ENCODE data around the gene RNF114. TPM values are rescaled to one million over a fixed set of nuclear protein-coding genes. Genes with fewer than 3 reads are reported as not detected.

The RNF114 gene
- total and polyA plus RNA-seq, 4 donors, result 37.6 to 69.7 (median 60.0) TPM

- Histone ChIP-seq H3K4me3 (no peak overlapping the region), H3K4me1 (ENCODE audit: control insufficient read depth in 5 of 5, insufficient read depth in 5 of 5, low read length in 5 of 5) (peaks cover 0 to 19% (median 15%) of the 10 kb centered on the region in 5 donors), H3K27ac (ENCODE audit: low read depth in 1 of 2, low read length in 1 of 2) (no peak overlapping the region), H3K9me3 (ENCODE audit: control insufficient read depth in 4 of 4, insufficient read depth in 3 of 4, low read length in 3 of 4) (peaks cover 0 to 2% (median 0%) of the 10 kb centered on the region in 4 donors), H3K27me3 (ENCODE audit: control insufficient read depth in 3 of 3, insufficient read depth in 3 of 3, low read length in 2 of 3) (no peaks in the 10 kb centered on the region), H3K36me3 (ENCODE audit: control insufficient read depth in 4 of 4, insufficient read depth in 4 of 4, low read length in 4 of 4) (peaks cover 0 to 11% (median 4%) of the 10 kb centered on the region in 4 donors), H3K9ac (ENCODE audit: insufficient read depth in 1 of 2, low read length in 2 of 2) (peak overlapping the region in 1 of 2 donors; percentile 85)
- ATAC-seq (ENCODE audit: insufficient read depth, low FRiP score) (no peak), DNase-seq (no peak)
- no peak for TF ChIP-seq CTCF (IDR thresholded peaks at IDR 0.05; ENCODE audit: control extremely low read depth, extremely low read depth)
- 88 to 93% methylated on average over 16 of the region's 16 CpGs for WGBS, 2 donors
Measured at GRCh38 chr20:49913399-49914047, 22.7 kb upstream of the RNF114 start.

- H3K9ac ChIP-seq (ENCODE audit: insufficient read depth in 1 of 2, low read length in 2 of 2), result peak overlapping the region; percentile 79 to 85
- peak overlapping the region; percentile 99 to 100 for H3K27ac ChIP-seq (ENCODE audit: low read depth in 1 of 2, low read length in 1 of 2)
- DNase-seq (no peak), ATAC-seq (ENCODE audit: insufficient read depth, low FRiP score) (no peak)
- TF ChIP-seq CTCF (IDR thresholded peaks at IDR 0.05; ENCODE audit: control extremely low read depth, extremely low read depth), result no peak
- peaks cover 0 to 2% (median 0%) of the 10 kb centered on the region in 4 donors for H3K9me3 ChIP-seq (ENCODE audit: control insufficient read depth in 4 of 4, insufficient read depth in 3 of 4, low read length in 3 of 4)
- no peaks in the 10 kb centered on the region for H3K27me3 ChIP-seq (ENCODE audit: control insufficient read depth in 3 of 3, insufficient read depth in 3 of 3, low read length in 2 of 3)
- 5 to 7% methylated on average over 19 of the region's 19 CpGs for WGBS, 2 donors
- peaks cover 0 to 19% (median 13%) of the 10 kb centered on the region in 5 donors for H3K4me1 ChIP-seq (ENCODE audit: control insufficient read depth in 5 of 5, insufficient read depth in 5 of 5, low read length in 5 of 5)
- peaks cover 0 to 8% (median 3%) of the 10 kb centered on the region in 4 donors for H3K36me3 ChIP-seq (ENCODE audit: control insufficient read depth in 4 of 4, insufficient read depth in 4 of 4, low read length in 4 of 4)
- H3K4me3 ChIP-seq, result peak overlapping the region; percentile 96
Measured at GRCh38 chr20:49914310-49915117, 21.7 kb upstream of the RNF114 start.

- Histone ChIP-seq H3K27me3 (ENCODE audit: control insufficient read depth in 3 of 3, insufficient read depth in 3 of 3, low read length in 2 of 3) (no peaks in the 10 kb centered on the region), H3K36me3 (ENCODE audit: control insufficient read depth in 4 of 4, insufficient read depth in 4 of 4, low read length in 4 of 4) (peaks cover 0 to 4% (median 3%) of the 10 kb centered on the region in 4 donors), H3K27ac (ENCODE audit: low read depth in 1 of 2, low read length in 1 of 2) (peak overlapping the region; percentile 99 to 100), H3K9ac (ENCODE audit: insufficient read depth in 1 of 2, low read length in 2 of 2) (peak overlapping the region; percentile 79 to 85), H3K4me3 (peak overlapping the region; percentile 96), H3K4me1 (ENCODE audit: control insufficient read depth in 5 of 5, insufficient read depth in 5 of 5, low read length in 5 of 5) (peaks cover 0 to 19% (median 12%) of the 10 kb centered on the region in 5 donors), H3K9me3 (ENCODE audit: control insufficient read depth in 4 of 4, insufficient read depth in 3 of 4, low read length in 3 of 4) (peaks cover 0 to 2% (median 0%) of the 10 kb centered on the region in 4 donors)
- WGBS, 2 donors, result 0 to 1% methylated on average over 20 to 23 of the region's 23 CpGs
- DNase-seq (no peak), ATAC-seq (ENCODE audit: insufficient read depth, low FRiP score) (no peak)
- TF ChIP-seq CTCF (IDR thresholded peaks at IDR 0.05; ENCODE audit: control extremely low read depth, extremely low read depth), result no peak
Measured at GRCh38 chr20:49915118-49915379, 21.1 kb upstream of the RNF114 start.
